ENCODE data around the gene JOSD2. TPM values are rescaled to one million over a fixed set of nuclear protein-coding genes. Genes with fewer than 3 reads are reported as not detected.

JOSD2 gene
- total and polyA plus RNA-seq, 9 of the 15 experiments (the other 6 are each of a cell fraction or from before 2014, with no cell fraction given) = 0.06 to 14.4 (median 3.1) TPM

- no peak for TF ChIP-seq CBX3 (IDR thresholded peaks at IDR 0.05; ENCODE audit: borderline replicate concordance in 1 of 2, low read length in 2 of 2)
- TF ChIP-seq ZNF76 (CRISPR knock-in tag; IDR thresholded peaks at IDR 0.05; ENCODE audit: borderline replicate concordance) = no peak
- TF ChIP-seq RERE (CRISPR knock-in tag; IDR thresholded peaks at IDR 0.05; ENCODE audit: borderline replicate concordance) = no peak
- no peak for TF ChIP-seq EHMT2 (IDR thresholded peaks at IDR 0.05)
- TF ChIP-seq IRF9 (tag; IDR thresholded peaks at IDR 0.05) = no peak
- peak; percentile 74 for TF ChIP-seq POU5F1 (IDR thresholded peaks at IDR 0.05; ENCODE audit: borderline replicate concordance, low read depth, low read length, partially characterized antibody)
- TF ChIP-seq TBP (optimal IDR thresholded peaks at IDR 0.05; ENCODE audit: low read depth, low read length) = peak; percentile 54
- TF ChIP-seq ZBTB8A (IDR thresholded peaks at IDR 0.05; ENCODE audit: partially characterized antibody) = no peak
- TF ChIP-seq HES1 (IDR thresholded peaks at IDR 0.05; ENCODE audit: low read depth) = no peak
- peak; percentile 70 for TF ChIP-seq RBBP5 (IDR thresholded peaks at IDR 0.05; ENCODE audit: borderline replicate concordance, insufficient read depth, low read length, poor library complexity, severe bottlenecking)
- no peak for TF ChIP-seq HDAC3 (IDR thresholded peaks at IDR 0.05; ENCODE audit: borderline replicate concordance, partially characterized antibody)
- peak; percentile 32 to 57 for TF ChIP-seq E2F6 (IDR thresholded peaks at IDR 0.05; ENCODE audit: borderline replicate concordance in 1 of 2, extremely low read depth in 1 of 2, insufficient read depth in 1 of 2, insufficient read length in 1 of 2, low read depth in 1 of 2, low read length in 1 of 2, poor library complexity in 1 of 2, severe bottlenecking in 1 of 2)
- no peak for TF ChIP-seq OTX1 (CRISPR knock-in tag; IDR thresholded peaks at IDR 0.05)
- TF ChIP-seq YBX1 (IDR thresholded peaks at IDR 0.05) = no peak
- TF ChIP-seq TGIF2 (CRISPR knock-in tag; IDR thresholded peaks at IDR 0.05) = no peak
- TF ChIP-seq ZZZ3 (IDR thresholded peaks at IDR 0.05) = no peak
- TF ChIP-seq ZNF282 (CRISPR knock-in tag; IDR thresholded peaks at IDR 0.05) = no peak
- no peak for TF ChIP-seq ZNF41 (CRISPR knock-in tag; conservative IDR thresholded peaks at IDR 0.05)
- no peak for TF ChIP-seq ZNF507 (tag; conservative IDR thresholded peaks at IDR 0.05)
- no peak for TF ChIP-seq HNRNPUL1 (IDR thresholded peaks at IDR 0.05; ENCODE audit: low read length)
Observed at GRCh38 chr19:50476224-50476906, 34.6 kb downstream of the JOSD2 start, which contains the start of the genes EMC10 and GARIN5A (continued).
